ENCODE data around the gene PPIG. TPM values are rescaled to one million over a fixed set of nuclear protein-coding genes. Genes with fewer than 3 reads are reported as not detected.
"Not testable (repeated sequence)": the region's sequence is repeated elsewhere in the genome, so short reads cannot be mapped to it uniquely, and the experiment has no call there.

The PPIG gene
- total RNA-seq, 4 donors from 2014 or later, result 17.6 to 32.8 (median 28.8) TPM

GRCh38 chr2:169598982-169599381 lies 14.8 kb downstream of the PPIG start:
- Histone ChIP-seq H3K36me3 (peaks cover 0 to 13% (median 0%) of the 10 kb centered on the region in 3 donors), H3K4me3 (no peak overlapping the region), H3K27me3 (no peaks in the 10 kb centered on the region), H3K27ac (no peak overlapping the region), H3K9me3 (no peaks in the 10 kb centered on the region), H3K4me1 (peaks cover 0 to 4% (median 0%) of the 10 kb centered on the region in 3 donors)
- DNase-seq, result no peak
- intact Hi-C loops (cut with DNase I), result no loop called here
- 91 to 93% methylated on average over 2 of the region's 2 CpGs for WGBS, 2 donors
- TF ChIP-seq POLR2A (IDR thresholded peaks at IDR 0.05), result no peak
- TF ChIP-seq CTCF (IDR thresholded peaks at IDR 0.05), result no peak

- intact Hi-C loops (cut with DNase I), result no loop called here
- Histone ChIP-seq H3K4me3 (no peak overlapping the region), H3K27ac (no peak overlapping the region), H3K36me3 (peaks cover 0 to 19% (median 0%) of the 10 kb centered on the region in 3 donors), H3K9me3 (no peaks in the 10 kb centered on the region), H3K4me1 (peaks cover 0 to 4% (median 0%) of the 10 kb centered on the region in 3 donors), H3K27me3 (no peaks in the 10 kb centered on the region)
- DNase-seq, result no peak
- TF ChIP-seq POLR2A (IDR thresholded peaks at IDR 0.05) (no peak), CTCF (IDR thresholded peaks at IDR 0.05) (no peak)
These were observed 15.4 kb downstream of the PPIG start for GRCh38 chr2:169599568-169599967.

- intact Hi-C loops (cut with DNase I), result no loop called here
- Histone ChIP-seq H3K36me3 (peaks cover 3 to 99% (median 7%) of the 10 kb centered on the region in 3 donors), H3K9me3 (no peaks in the 10 kb centered on the region), H3K4me1 (no peaks in the 10 kb centered on the region), H3K4me3 (no peak overlapping the region), H3K27ac (no peak overlapping the region), H3K27me3 (no peaks in the 10 kb centered on the region)
- 67 to 100% methylated on average over 2 of the region's 2 CpGs for WGBS, 2 donors
- no peak for DNase-seq
- no peak for TF ChIP-seq POLR2A (IDR thresholded peaks at IDR 0.05)
- TF ChIP-seq CTCF (IDR thresholded peaks at IDR 0.05), result no peak
These were observed 25.1 kb downstream of the PPIG start for GRCh38 chr2:169609264-169609663.

GRCh38 chr2:169613876-169614275 lies 29.7 kb downstream of the PPIG start:
- no peak for DNase-seq
- intact Hi-C loops (cut with DNase I), result no loop called here
- peaks cover 7 to 99% (median 9%) of the 10 kb centered on the region in 3 donors for H3K36me3 ChIP-seq
- 79 to 82% methylated on average over 2 of the region's 2 CpGs for WGBS, 2 donors
- H3K4me1 ChIP-seq, result no peaks in the 10 kb centered on the region
- H3K9me3 ChIP-seq, result no peaks in the 10 kb centered on the region
- TF ChIP-seq POLR2A (IDR thresholded peaks at IDR 0.05) (no peak), CTCF (IDR thresholded peaks at IDR 0.05) (no peak)
- H3K4me3 ChIP-seq, result no peak overlapping the region
- H3K27ac ChIP-seq, result no peak overlapping the region
- H3K27me3 ChIP-seq, result no peaks in the 10 kb centered on the region

GRCh38 chr2:169615982-169616381 lies 31.8 kb downstream of the PPIG start:
- H3K27ac ChIP-seq; H3K27me3 ChIP-seq; intact Hi-C loops (cut with DNase I); H3K9me3 ChIP-seq; H3K4me1 ChIP-seq; H3K4me3 ChIP-seq; DNase-seq: not testable (repeated sequence)
- peaks cover 0 to 98% (median 9%) of the 10 kb centered on the region in 3 donors for H3K36me3 ChIP-seq
- WGBS, 2 donors, result 90 to 100% methylated on average over 1 of the region's 1 CpG

- Histone ChIP-seq H3K9me3 (no peaks in the 10 kb centered on the region), H3K4me1 (no peaks in the 10 kb centered on the region), H3K27me3 (no peaks in the 10 kb centered on the region), H3K27ac (no peak overlapping the region), H3K4me3 (no peak overlapping the region), H3K36me3 (peaks cover 5 to 99% (median 9%) of the 10 kb centered on the region in 3 donors)
- intact Hi-C loops (cut with DNase I), result no loop called here
- TF ChIP-seq CTCF (IDR thresholded peaks at IDR 0.05) (no peak), POLR2A (IDR thresholded peaks at IDR 0.05) (no peak)
- WGBS, 2 donors, result 52 to 57% methylated on average over 3 of the region's 3 CpGs
- no peak for DNase-seq
These were observed 35.8 kb downstream of the PPIG start for GRCh38 chr2:169619946-169620345.
